Spleen (tissue), 7 donors: ENCODE measurements around the gene CHRM1.

ENCODE experiments used
- CTCF ChIP-seq, 11 experiments: fragments of 200-600 bp in 7 of 11; fragments of 450-650 bp in 4 of 11; sonication (generic) in 4 of 11; IDR thresholded peaks in 8 of 11; conservative IDR thresholded peaks in 3 of 11; 1 replicate in 7 of 11; 2 replicates in 4 of 11; pipeline versions ENCODE4 v1.4.0 to v1.8.0; 2016 to 2021; ENCODE audit warnings: antibody characterized with exemption in 11 of 11, inconsistent platforms in 4 of 11, mild to moderate bottlenecking in 1 of 11
- POLR2A ChIP-seq, 3 donors: fragments of 450-650 bp; IDR thresholded peaks; one replicate each; pipeline ENCODE4 v1.5.1; 2017; ENCODE audit warnings: antibody characterized with exemption in 3 of 3, mild to moderate bottlenecking in 1 of 3
- POLR2AphosphoS5 ChIP-seq, 3 donors: sonication (generic); formaldehyde crosslinking; IDR thresholded peaks; one replicate each; pipeline ENCODE4 v1.5.1; 2017; ENCODE audit warnings: antibody characterized with exemption in 3 of 3
- donor health status: DM: no; HTN: no; CAD: no; lungs with moderate emphysema.
- donor health status: DM: no; HTN: no; CAD: no.
- donor health status: DM: no; HTN: no; CAD: no.

- TF ChIP-seq POLR2AphosphoS5 (IDR thresholded peaks at IDR 0.05) (no peak), CTCF (IDR thresholded peaks at IDR 0.05 in 8 of 11, conservative IDR thresholded peaks at IDR 0.05 in 3 of 11) (no peak), POLR2A (IDR thresholded peaks at IDR 0.05) (no peak)
These were observed 45.3 kb downstream of the CHRM1 start for GRCh38 chr11:62875698-62876478.
